Motor neuron (in vitro differentiated cells): ENCODE data around the gene APH1A. TPM values are rescaled to one million over a fixed set of nuclear protein-coding genes. Genes with fewer than 3 reads are reported as not detected.
"Not testable (repeated sequence)": the region's sequence is repeated elsewhere in the genome, so short reads cannot be mapped to it uniquely, and the experiment has no call there.

ENCODE experiments used
- ATAC-seq, 8 experiments: fragments of 200-7000 bp; cut with Tn5 transposase; replicated peaks in 6 of 8; 2 replicates each; pipeline ENCODE4 v1.8.0; 2021; ENCODE audit warnings: mild to moderate bottlenecking in 8 of 8, moderate library complexity in 8 of 8
- H3K27ac ChIP-seq, 2 donors: fragments of 250-450 bp; sonication (Bioruptor Pico); 2 replicates each; pipeline ENCODE4 v1.9.0; 2021; ENCODE audit warnings: antibody characterized with exemption in 2 of 2, mild to moderate bottlenecking in 2 of 2, moderate library complexity in 1 of 2
- H3K4me1 ChIP-seq, 2 donors: fragments of 250-450 bp; sonication (Bioruptor Pico); replicated peaks in 1 of 2; 2 replicates each; pipeline ENCODE4 v1.6.1; 2021; ENCODE audit warnings: antibody characterized with exemption in 2 of 2, mild to moderate bottlenecking in 2 of 2, moderate library complexity in 1 of 2
- H3K4me3 ChIP-seq, 5 donors: fragments of 250-450 bp; sonication (Bioruptor Pico); 2 replicates each; pipeline ENCODE4 v1.9.0; 2021; ENCODE audit warnings: antibody characterized with exemption in 5 of 5, mild to moderate bottlenecking in 5 of 5, moderate library complexity in 4 of 5
- WGBS, 10 experiments: fragments of 450-650 bp; shearing (Covaris generic); methylation state at CpG; one replicate each; pipeline ENCODE4 v1.0.0; 2022; 5-methylcytosine and 5-hydroxymethylcytosine counted together
- in situ Hi-C, 9 experiments: fragments of 400-800 bp; cut with MboI; loops; one replicate each; pipeline ENCODE4 v1.15.0; 2021; ENCODE audit warnings: low sequenced_read_pairs in 9 of 9, low pct_unique_long_range_greater_than_20kb in 2 of 9; ENCODE audit not compliant: unreplicated experiment in 9 of 9
- total RNA-seq, 8 experiments: library from RNA; unstranded; fragments of 300-600 nt; gene quantifications; 2 replicates each; pipeline versions ENCODE4 v1.2.3 to v1.2.4, GENCODE V29; 2022

The APH1A gene
- total RNA-seq, 8 experiments from 2014 or later: 70.5 to 134 (median 109) TPM

DNA sequence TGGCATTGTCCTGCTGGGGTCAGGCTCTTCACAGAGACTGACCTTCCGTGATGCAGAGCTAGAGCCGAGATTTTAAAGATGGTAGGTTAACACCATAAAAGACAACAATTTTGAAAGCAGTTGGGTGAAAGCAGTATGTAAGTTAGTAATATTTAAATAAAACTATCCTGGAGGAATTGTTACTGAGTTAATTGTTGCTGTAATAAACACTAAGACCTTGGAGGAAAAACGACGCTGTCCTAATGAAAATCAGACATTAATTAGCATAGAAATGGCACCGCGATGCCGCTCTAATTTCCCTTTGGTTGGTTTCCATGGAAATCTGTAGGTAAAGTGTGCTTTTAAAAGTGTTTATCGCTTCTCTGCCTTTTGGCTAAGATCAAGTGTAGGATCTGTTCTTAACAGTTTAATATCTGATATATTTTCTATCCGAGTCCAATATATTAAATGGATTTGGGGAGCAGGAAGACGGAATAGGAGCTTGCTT lies 32.2 kb downstream of the APH1A start:
- ATAC-seq: no peak
- H3K4me3 ChIP-seq: peak overlapping the region; percentile 38 to 70 (median 57)
- WGBS, 10 experiments: 2 to 57% (median 17%) methylated on average over 1 to 10 of the region's 10 CpGs
- in situ Hi-C loops: loop anchor here in 2 of 9 experiments (10.0 kb wide), 1 partner anchor 58 kb away; the partner anchor contains the start of gene MRPS21 (in 2 of the 2)
- peak overlapping the region in 1 of 2 donors; percentile 70 for H3K27ac ChIP-seq
- H3K4me1 ChIP-seq: peaks cover 4 to 5% of the 10 kb centered on the region in 2 donors

DNA sequence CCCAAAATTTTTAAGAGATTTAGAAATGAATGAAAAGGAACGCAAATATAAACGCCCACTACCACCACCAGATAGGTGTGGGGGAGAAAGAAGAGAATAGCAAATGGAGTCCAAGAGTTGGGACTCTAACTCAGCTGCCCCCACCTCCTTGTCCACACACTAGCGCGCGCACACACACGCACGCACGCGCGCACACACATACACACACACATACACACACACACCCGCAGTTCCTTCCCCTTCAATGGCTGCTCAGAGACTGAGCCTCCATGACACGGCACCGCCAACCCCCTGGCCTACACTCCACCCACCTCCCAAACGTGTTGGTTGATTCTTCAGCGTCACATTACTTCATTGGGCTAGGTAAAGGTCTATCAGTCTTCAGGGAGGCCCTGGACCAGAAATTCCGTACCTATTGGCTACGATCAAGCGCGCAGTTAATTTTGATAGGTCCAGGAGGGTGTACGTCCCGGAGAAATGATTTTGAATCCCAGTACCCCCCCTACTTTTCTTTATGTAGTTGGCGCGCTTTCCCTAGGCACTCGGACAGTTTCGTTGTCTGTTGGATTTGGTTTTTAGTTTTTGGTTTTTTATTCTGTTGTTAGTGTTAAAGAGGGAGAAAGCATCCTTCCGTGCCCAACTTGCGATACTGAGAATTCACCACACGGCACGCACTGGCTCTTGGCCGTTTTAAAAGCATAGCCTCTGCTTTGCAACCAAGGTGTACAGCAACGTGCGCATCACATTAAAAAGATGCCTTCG lies 32.8 kb downstream of the APH1A start, which contains the start of gene ANP32E:
ANP32E (minus strand) TSS at position 261 of the 762 bp plus-strand sequence. CDS start 326 bp downstream, outside the sequence.
- WGBS, 10 experiments: 0 to 1% (median 0%) methylated on average over 8 to 29 of the region's 33 CpGs; no CpG with 5 or more reads in 3 of the 10 experiments
- in situ Hi-C loops: loop anchor here in 2 of 9 experiments (10.0 kb wide), 1 partner anchor 59 kb away; the partner anchor contains the start of gene MRPS21 (in 2 of the 2)
- Histone ChIP-seq H3K4me3 (peak within 1 kb of the TSS; percentile 38 to 70 (median 57)), H3K27ac (peak within 1 kb of the TSS; percentile 13 to 74), H3K4me1 (peaks cover 4 to 5% of the 10 kb centered on the region in 2 donors)
- ATAC-seq: peak; percentile 84 to 97 (median 96)

DNA sequence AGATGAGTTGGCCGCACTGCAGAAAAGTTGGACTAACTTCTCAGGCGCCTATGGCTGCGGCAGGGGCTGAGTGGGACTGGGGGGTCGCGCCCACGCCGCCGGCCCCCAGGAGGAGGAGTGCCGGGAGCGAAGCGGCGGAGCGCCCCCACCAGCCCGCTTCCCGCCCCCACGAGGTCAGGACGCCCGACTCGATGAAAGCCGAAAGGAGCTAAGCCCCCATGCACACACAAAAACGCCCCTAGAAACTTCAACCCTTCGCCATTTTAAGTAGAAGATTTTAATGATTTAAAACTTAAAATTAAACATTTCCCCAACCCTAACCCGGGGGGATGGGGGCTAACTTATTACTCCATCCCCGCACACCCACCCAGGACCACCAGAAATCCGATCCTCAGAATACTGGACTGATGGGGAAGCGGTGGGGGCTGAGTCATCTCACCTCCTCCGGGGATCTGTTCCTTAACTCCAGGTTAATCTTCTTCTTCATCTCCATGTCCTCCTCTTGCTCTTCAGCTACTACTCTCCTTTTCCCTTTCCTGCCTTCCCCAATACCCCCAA lies 33.4 kb downstream of the APH1A start:
- ATAC-seq: peak; percentile 1 to 11 (median 3)
- Histone ChIP-seq H3K4me3 (peak overlapping the region; percentile 38 to 70 (median 57)), H3K4me1 (peaks cover 4 to 5% of the 10 kb centered on the region in 2 donors), H3K27ac (peak overlapping the region; percentile 13 to 74)
- WGBS, 10 experiments: 0 to 1% (median 0%) methylated on average over 1 to 11 of the region's 27 CpGs; no CpG with 5 or more reads in 1 of the 10 experiments
- in situ Hi-C loops: loop anchor here in 2 of 9 experiments (10.0 kb wide), 1 partner anchor 59 kb away; the partner anchor contains the start of gene MRPS21 (in 2 of the 2)

DNA sequence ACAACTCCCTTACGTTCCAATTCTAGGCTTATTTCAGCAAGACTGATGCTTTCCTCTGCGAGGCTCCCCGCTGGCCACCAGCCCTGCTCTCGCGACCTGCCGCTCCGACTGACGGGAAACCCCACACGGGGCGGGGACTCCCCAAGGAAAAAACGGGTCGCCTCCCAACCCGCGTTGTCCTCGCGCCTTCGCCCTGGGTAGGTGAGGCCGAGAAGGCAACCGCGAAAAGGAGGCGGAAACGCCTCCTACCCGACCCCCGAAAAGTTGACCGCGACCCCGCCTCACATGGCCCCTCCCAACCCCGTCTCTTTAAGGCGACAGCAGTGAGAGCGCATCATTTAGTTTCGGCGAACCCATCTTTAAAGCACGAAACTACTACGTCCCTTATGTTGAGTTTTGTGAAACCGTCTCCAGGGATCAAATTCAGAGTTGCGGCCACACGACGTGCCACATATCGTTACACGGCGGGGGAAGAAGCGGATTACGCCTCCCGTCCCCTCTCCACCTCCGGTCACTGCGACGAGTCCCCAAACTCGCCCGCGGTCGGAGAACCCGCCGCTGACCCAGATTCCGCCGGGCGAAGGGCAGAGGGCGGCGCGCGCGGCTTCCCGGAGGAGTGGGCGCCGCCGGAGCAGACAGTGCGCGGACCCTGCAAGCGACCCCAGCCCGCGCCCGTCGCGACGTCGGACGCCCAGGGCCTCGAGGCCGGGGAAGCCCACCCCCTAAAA lies 34.1 kb downstream of the APH1A start:
- ATAC-seq: peak; percentile 7 to 60 (median 34)
- H3K4me3 ChIP-seq: peak overlapping the region; percentile 38 to 70 (median 57)
- peaks cover 4 to 5% of the 10 kb centered on the region in 2 donors for H3K4me1 ChIP-seq
- H3K27ac ChIP-seq: peak overlapping the region; percentile 13 to 74
- in situ Hi-C loops: loop anchor here in 2 of 9 experiments (10.0 kb wide), 1 partner anchor 60 kb away; the partner anchor contains the start of gene MRPS21 (in 2 of the 2)
- WGBS, 10 experiments: 0 to 2% (median 1%) methylated on average over 3 to 35 of the region's 78 CpGs; no CpG with 5 or more reads in 5 of the 10 experiments

DNA sequence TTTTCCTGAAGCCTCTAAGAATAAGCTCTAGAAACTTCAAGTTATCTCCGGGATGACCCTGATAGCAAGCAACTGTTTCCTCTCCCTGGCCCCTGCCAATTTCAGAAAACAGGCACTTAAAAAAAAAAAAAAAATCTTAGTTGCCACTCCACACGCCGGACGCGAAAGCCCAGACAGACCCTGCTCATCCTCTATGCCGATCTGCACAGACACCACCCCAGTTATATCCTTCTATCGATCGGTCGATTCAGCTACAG lies 34.6 kb downstream of the APH1A start:
- no peak for ATAC-seq
- H3K4me1 ChIP-seq: peaks cover 4 to 5% of the 10 kb centered on the region in 2 donors
- H3K27ac ChIP-seq: peak overlapping the region; percentile 13 to 74
- 0 to 13% (median 0%) methylated on average over 1 to 9 of the region's 9 CpGs; no CpG with 5 or more reads in 2 of the 10 experiments for WGBS, 10 experiments
- in situ Hi-C loops: loop anchor here in 2 of 9 experiments (10.0 kb wide), 1 partner anchor 61 kb away; the partner anchor contains the start of gene MRPS21 (in 2 of the 2)
- H3K4me3 ChIP-seq: peak overlapping the region; percentile 38 to 70 (median 57)

GRCh38 chr1:150233359-150234308 lies 35.2 kb downstream of the APH1A start:
- Histone ChIP-seq H3K4me1 (peaks cover 4 to 5% of the 10 kb centered on the region in 2 donors), H3K4me3 (peak overlapping the region; percentile 38 to 70 (median 57)), H3K27ac (no peak overlapping the region)
- in situ Hi-C loops: loop anchor here in 2 of 9 experiments (10.0 kb wide), 1 partner anchor 61 kb away; the partner anchor contains the start of gene MRPS21 (in 2 of the 2)
- 8 to 30% (median 17%) methylated on average over 1 to 15 of the region's 15 CpGs for WGBS, 10 experiments
- ATAC-seq: no peak

GRCh38 chr1:150232921-150233320 lies 35.9 kb downstream of the APH1A start:
- H3K4me1 ChIP-seq, H3K4me3 ChIP-seq, ATAC-seq, H3K27ac ChIP-seq: not testable (repeated sequence)
- in situ Hi-C loops: loop anchor here in 2 of 9 experiments (10.0 kb wide), 1 partner anchor 62 kb away; the partner anchor contains the start of gene MRPS21 (in 2 of the 2)
- 52 to 100% (median 93%) methylated on average over 2 to 10 of the region's 10 CpGs for WGBS, 10 experiments

DNA sequence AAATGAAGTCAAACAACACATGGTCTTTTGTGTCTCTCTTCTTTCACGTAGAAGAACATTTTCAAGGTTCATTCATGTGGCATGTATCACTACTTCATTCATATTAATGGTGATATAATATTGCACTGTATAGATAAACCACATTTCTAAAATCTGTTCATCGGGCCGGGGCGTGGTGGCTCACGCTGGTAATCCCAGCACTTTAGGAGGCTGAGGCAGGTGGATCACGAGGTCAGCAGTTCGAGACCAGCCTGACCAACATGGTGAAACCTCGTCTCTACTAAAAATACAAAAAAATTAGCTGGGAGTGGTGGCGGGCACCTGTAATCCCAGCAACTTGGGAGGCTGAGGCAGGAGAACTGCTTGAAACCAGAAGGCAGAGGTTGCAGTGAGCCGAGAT lies 40.6 kb downstream of the APH1A start:
- H3K27ac ChIP-seq, in situ Hi-C loops, ATAC-seq, H3K4me1 ChIP-seq, H3K4me3 ChIP-seq: not testable (repeated sequence)
- 75 to 95% (median 93%) methylated on average over 2 to 9 of the region's 10 CpGs; no CpG with 5 or more reads in 1 of the 10 experiments for WGBS, 10 experiments

- in situ Hi-C loops: no loop called here
- no peak overlapping the region for H3K4me3 ChIP-seq
- no peak overlapping the region for H3K27ac ChIP-seq
- H3K4me1 ChIP-seq: no peaks in the 10 kb centered on the region
- ATAC-seq: no peak
These were observed 41.6 kb downstream of the APH1A start for GRCh38 chr1:150227228-150227627.

GRCh38 chr1:150226486-150226885 lies 42.3 kb downstream of the APH1A start:
- ATAC-seq: no peak
- H3K4me1 ChIP-seq: no peaks in the 10 kb centered on the region
- H3K27ac ChIP-seq: no peak overlapping the region
- no peak overlapping the region for H3K4me3 ChIP-seq
- WGBS, 10 experiments: 67 to 100% (median 100%) methylated on average over 1 to 2 of the region's 2 CpGs; no CpG with 5 or more reads in 1 of the 10 experiments
- in situ Hi-C loops: no loop called here

- in situ Hi-C loops: no loop called here
- Histone ChIP-seq H3K4me3 (no peak overlapping the region), H3K4me1 (no peaks in the 10 kb centered on the region), H3K27ac (no peak overlapping the region)
- 83 to 100% (median 100%) methylated on average over 1 of the region's 1 CpG; no CpG with 5 or more reads in 1 of the 10 experiments for WGBS, 10 experiments
- no peak for ATAC-seq
These were observed 43.3 kb downstream of the APH1A start for GRCh38 chr1:150225546-150225945.
